Astrocyte (in vitro differentiated cells and primary cell): ENCODE data around the gene SYNRG.

Experiments
- EZH2 ChIP-seq: IDR thresholded peaks from 2 replicates; pipeline ENCODE4 v1.6.1; 2012; ENCODE audit warnings: mild to moderate bottlenecking, low read length, inconsistent platforms; ENCODE audit not compliant: insufficient read depth
- TF ChIP-seq, protein P1 (sequence below): IDR thresholded peaks from 2 replicates; pipeline ENCODE4 v1.5.1; 2011; ENCODE audit warnings: low read depth, mild to moderate bottlenecking, inconsistent platforms, low read length, moderate library complexity; ENCODE audit not compliant: insufficient read depth

DNA sequence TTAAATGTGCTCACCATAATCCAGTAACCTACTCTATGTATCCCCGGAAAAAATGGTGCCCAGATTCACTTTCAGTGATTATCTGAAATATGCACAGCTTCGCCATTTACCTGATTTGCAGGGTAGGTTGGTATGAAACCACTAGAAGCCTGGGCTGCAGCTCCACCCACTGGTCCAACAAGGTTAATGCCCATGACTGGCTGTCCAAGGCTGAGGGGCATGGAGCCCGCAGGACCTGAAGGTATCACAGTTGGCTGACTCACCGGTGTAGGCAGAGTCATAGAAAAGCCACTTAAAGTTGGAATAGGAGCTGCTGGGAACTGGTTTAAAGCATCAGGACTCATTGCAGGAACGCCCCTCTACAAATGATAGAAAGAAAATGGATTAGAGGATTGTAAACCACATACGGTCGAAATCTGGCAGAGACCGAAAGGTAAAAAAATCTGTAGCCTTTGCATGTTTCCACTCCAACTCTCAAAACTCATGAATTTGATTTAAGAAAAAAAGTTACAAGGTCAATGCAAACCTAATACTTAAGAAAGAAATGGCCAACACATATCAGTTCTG lies 38.6 kb downstream of the SYNRG start:
- TF ChIP-seq, protein P1, sequence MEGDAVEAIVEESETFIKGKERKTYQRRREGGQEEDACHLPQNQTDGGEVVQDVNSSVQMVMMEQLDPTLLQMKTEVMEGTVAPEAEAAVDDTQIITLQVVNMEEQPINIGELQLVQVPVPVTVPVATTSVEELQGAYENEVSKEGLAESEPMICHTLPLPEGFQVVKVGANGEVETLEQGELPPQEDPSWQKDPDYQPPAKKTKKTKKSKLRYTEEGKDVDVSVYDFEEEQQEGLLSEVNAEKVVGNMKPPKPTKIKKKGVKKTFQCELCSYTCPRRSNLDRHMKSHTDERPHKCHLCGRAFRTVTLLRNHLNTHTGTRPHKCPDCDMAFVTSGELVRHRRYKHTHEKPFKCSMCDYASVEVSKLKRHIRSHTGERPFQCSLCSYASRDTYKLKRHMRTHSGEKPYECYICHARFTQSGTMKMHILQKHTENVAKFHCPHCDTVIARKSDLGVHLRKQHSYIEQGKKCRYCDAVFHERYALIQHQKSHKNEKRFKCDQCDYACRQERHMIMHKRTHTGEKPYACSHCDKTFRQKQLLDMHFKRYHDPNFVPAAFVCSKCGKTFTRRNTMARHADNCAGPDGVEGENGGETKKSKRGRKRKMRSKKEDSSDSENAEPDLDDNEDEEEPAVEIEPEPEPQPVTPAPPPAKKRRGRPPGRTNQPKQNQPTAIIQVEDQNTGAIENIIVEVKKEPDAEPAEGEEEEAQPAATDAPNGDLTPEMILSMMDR, result peak; percentile 51
- no peak for TF ChIP-seq EZH2
